ENCODE measurements around the gene BCL2L12.

DNA sequence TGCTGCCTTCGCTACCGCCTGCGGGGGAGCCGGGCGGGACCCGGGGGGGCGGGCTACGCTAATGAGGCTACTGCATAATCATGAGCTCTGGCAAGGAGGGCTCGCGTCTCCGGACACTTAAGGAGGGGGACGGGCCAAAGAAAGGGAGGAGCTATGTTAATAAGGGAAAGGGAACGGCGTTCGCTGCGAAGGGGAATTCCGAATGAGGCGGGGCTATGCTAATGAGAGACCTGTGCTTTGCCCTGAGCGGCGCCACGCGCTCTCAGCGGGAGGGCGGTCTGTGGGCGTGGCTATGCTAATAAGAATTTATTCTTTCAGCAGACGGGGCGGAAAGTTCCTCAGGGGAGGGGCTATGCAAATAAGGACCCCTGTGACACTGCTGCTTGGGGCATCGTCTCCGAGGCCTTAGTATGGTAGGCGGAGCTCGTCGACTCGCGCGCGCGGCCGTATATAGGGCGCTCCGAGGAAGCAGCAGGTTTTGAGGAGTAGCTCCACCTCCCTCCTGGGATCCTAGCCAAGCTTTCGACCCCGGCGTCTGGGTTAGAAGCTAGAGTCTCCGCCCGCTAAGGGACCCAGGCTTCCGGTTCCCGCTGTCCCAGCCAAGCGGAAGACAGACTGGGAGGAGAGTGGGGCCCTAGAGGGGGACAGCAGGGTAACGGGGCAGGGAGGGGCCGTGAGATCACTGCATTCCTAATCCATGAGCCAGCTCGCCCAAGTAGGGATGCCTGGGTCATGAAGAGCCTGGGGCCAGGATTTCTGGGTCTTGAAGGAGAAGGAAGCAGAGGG lies 25.4 kb upstream of the BCL2L12 start, which contains the start of gene RRAS:
- TF ChIP-seq PPARA (CRISPR knock-in tag; IDR thresholded peaks at IDR 0.05; ENCODE audit: borderline replicate concordance) (no peak), BACH2 (CRISPR knock-in tag; IDR thresholded peaks at IDR 0.05; ENCODE audit: borderline replicate concordance) (no peak), CREB5 (CRISPR knock-in tag; IDR thresholded peaks at IDR 0.05; ENCODE audit: low read depth) (no peak), PATZ1 (CRISPR knock-in tag; IDR thresholded peaks at IDR 0.05; ENCODE audit: borderline replicate concordance) (peak; percentile 76; the same call in 1 of the 2 replicates), ARNTL (CRISPR knock-in tag; IDR thresholded peaks at IDR 0.05; ENCODE audit: borderline replicate concordance, low read depth) (no peak)
